ENCODE results near the gene ZNF570.
A peak's percentile ranks its signal among the peaks of the same experiment; 100 is the strongest.

Gene ZNF570

GRCh38 chr19:37468961-37469777 lies at the start of gene ZNF570:
TSS of gene ZNF570 (plus strand) at chr19:37469356. CDS start at chr19:37470355, 999 bp downstream.
- peak; percentile 81 to 89 for DNase-seq

DNA sequence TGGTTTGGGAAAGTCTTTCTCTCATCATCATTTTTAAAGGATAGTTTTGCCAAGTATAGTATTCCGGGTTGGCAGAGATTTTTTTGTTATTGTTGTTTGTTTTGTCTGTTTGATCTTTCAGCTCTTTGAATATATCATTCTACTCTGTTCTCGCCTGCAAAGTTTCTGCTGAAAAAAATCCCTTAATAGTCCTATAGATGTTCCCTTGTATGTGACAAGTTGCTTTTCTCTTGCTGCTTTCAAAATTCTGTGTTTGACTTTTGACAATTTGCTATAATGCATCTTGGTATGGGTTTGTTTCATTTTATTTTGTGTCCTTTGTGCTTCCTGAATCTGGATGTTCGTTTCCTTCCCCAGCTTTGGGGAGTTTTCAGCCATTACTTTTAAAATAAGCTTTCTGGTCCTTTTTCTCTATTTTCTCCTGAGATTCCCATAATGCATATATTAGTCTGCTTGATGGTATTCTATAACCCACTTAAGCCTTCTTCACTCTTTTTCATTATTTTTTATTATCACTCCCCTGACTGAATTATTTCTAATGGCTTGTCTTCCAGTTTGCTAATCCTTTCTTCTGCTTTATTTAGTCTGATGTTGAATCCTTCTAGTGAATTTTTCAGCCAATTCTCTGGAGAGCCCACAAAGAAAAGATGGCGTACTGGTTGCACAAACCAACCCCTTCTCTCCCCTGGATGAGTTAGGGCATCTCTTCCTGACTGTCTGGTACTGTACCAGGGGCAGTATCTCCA lies 16.5 kb upstream of the ZNF570 start:
- no peak for DNase-seq

GRCh38 chr19:37466277-37466797 lies 2.8 kb upstream of the ZNF570 start:
- no peak for DNase-seq

DNA sequence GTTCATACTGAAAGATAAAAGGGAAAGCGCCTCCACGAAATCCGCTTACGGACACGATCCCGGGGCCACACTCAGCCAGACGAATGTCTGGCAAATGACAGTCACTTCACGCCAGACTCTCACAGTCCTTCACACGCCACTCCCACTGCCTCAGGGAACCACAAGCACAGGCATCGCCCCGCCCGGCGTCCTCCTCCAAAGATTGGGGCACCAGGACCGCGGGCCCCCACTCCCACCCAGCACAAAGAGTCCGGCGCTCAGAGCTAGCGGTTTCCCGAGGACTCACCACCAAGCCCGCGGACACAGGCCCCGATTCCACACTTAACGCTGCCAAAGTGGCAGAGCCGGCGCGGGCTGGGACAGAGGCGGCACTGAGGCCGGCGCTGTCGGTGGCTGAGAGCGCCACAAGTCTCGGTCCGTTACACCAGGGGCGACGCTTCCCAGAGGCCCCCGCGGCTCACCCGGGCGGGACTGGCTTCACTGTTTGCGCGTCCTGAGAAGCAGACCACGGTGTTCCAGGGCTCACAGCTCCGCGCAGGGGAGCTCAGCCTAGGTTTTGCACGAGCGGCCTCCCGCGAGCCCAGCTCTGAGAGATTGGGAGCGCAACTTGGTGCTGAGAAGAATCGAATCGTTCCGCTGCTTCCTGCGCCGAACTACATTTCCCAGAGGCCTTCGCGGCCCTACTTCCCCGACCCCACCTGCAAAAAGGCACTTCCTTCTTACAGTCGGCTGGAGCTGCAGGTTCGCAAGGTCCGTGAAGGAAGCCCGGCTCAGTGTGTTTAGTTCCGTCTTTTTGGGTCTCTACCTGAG lies 2.2 kb upstream of the ZNF570 start, which contains the start of gene ZNF569:
ZNF569 (minus strand) TSS at position 647 of the 810 bp plus-strand sequence. CDS start 22,523 bp downstream, outside the sequence.
- peak; percentile 95 to 96 for DNase-seq

GRCh38 chr19:37467608-37468090 lies 1.5 kb upstream of the ZNF570 start:
- no peak for DNase-seq

GRCh38 chr19:37470216-37470615 lies 1.1 kb downstream of the ZNF570 start:
- no peak for DNase-seq

DNA sequence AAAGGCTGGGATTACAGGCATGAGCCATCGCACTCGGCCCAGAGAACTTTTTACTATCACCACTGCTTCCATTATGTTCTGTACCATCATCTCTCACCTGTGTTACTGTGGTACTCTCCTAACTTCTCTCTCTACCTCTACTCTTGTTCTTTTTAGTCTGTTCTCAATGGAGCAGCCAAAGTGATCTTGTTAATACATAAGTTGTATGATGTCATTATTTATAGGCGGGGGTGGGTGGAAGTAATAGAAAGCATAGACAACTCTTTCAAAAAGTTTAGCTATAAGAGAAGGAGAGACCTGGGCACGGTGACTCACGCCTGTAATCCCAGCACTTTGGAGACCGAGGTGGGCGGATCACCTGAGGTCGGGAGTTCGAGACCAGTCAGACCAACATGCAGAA lies 3.0 kb downstream of the ZNF570 start:
- no peak for DNase-seq

DNA sequence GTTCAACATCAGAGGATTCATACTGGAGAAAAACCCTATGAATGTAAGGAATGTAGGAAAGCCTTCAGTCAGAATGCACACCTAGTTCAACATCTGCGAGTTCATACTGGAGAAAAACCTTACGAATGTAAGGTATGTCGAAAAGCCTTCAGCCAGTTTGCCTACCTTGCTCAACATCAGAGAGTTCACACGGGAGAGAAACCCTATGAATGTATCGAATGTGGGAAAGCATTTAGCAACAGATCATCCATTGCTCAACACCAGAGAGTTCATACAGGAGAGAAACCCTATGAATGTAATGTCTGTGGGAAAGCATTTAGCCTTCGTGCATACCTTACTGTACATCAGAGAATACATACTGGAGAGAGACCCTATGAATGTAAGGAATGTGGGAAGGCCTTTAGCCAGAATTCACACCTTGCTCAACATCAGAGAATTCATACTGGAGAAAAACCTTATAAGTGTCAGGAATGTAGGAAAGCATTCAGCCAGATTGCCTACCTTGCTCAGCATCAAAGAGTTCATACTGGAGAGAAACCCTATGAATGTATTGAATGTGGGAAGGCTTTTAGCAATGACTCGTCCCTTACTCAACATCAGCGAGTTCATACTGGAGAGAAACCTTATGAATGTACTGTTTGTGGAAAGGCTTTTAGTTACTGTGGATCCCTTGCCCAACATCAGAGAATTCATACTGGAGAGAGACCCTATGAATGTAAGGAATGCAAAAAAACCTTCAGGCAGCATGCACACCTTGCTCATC lies 15.4 kb downstream of the ZNF570 start:
- DNase-seq: no peak

- no peak for DNase-seq
Measured at GRCh38 chr19:37492213-37492612, 23.1 kb downstream of the ZNF570 start.

- no peak for DNase-seq
Measured at GRCh38 chr19:37505958-37506386, 36.8 kb downstream of the ZNF570 start.

- DNase-seq: no peak
Measured at GRCh38 chr19:37506387-37507166, 37.4 kb downstream of the ZNF570 start, which contains the start of gene ZNF793. TSS of gene ZNF793 (plus strand) at chr19:37506939. CDS start at chr19:37523440, 16,501 bp downstream.

- no peak for DNase-seq
Measured at GRCh38 chr19:37507167-37507464, 38.0 kb downstream of the ZNF570 start.

GRCh38 chr19:37511186-37511585 lies 42.0 kb downstream of the ZNF570 start:
- no peak for DNase-seq

GRCh38 chr19:37511821-37512220 lies 42.7 kb downstream of the ZNF570 start:
- no peak for DNase-seq

- DNase-seq: peak; percentile 5 to 10
Measured at GRCh38 chr19:37513397-37513796, 44.2 kb downstream of the ZNF570 start.

- peak in 1 of 2 experiments; percentile 2 for DNase-seq
Measured at GRCh38 chr19:37519890-37520289, 50.7 kb downstream of the ZNF570 start.

GRCh38 chr19:37537391-37537947 lies 68.3 kb downstream of the ZNF570 start:
- no peak for DNase-seq

Measured in Kasumi-1 (cell line).